ENCODE results near the gene NOX3. TPM values are rescaled to one million over a fixed set of nuclear protein-coding genes. Genes with fewer than 3 reads are reported as not detected.

NOX3 gene
- total and polyA plus RNA-seq, 2 donors (not counting 1 experiment from before 2014, with no cell fraction given) = not detected

DNA sequence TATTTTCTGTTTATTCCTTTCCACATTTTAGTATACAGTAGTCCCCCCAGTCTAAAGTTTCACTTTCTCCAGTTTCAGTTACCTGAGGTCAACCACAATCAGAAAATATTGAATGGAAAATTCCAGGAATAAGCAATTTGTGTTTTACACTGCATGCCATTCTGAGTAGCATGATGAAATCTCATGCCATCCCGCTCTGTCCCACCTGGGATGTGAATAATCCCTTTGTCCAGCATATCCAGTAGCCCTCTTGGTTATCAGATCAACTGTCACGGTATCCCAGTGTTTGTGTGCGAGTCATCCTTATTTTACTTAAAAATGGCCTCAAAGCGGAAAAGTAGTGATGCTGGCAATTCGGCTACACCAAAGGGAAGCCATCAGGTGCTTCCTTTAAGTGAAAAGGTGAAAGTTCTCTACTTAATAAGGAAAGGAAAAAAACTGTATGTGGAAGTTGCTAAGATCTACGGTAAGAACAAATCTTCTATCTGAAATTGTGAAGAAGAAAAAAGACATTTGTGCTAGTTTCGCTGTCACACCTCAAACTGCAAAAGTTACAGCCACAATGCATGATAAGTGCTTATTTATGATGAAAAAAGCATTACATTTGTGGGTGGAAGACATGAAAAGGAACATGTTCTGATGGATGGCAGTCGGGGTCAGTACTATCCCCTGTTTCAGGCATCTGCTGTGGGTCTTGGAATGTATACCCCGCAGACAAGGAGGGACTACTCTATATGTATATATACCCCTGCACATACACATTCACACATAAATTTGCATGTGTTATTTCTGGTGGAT is 11.3 kb downstream of the NOX3 start:
- ChIA-PET POLR2A (no interaction called here), CTCF (no interaction called here)
- intact Hi-C loops (cut with micrococcal nuclease) = no loop called here

DNA sequence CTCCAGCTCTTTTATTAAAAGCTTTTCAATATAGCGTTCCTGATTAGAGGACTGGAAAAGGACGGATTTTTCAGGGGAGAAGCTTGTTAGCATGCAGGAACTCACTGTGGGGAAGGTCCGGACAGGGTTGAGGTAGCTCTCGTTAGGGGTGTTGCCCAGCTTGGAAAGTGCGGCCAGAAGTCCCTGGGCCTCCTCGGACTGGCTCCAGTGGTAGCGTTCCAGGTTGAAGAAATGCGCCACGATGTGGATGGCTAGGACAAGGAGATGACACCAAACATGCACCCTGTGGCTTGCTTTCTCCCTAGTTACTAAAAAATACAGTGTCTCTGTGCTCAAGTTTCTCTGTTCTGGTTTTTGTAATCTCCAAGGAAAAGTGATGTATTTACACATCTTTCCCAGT is 12.5 kb downstream of the NOX3 start:
- H2AFZ ChIP-seq (ENCODE audit: insufficient read depth, low read depth, low read length, poor library complexity, severe bottlenecking) = no peak overlapping the region
- POLR2A ChIA-PET = no interaction called here

More for the DNA sequence above, 11.3 kb downstream of the NOX3 start:
- peaks cover 0 to 3% (median 0%) of the 10 kb centered on the region in 4 experiments for H3K27me3 ChIP-seq (replicated peaks in 1 of 4; ENCODE audit: control extremely low read depth in 1 of 4, control insufficient read depth in 3 of 4, insufficient read depth in 4 of 4, low read length in 3 of 4)
- H3K4me1 Mint-ChIP-seq = peaks cover 10% of the 10 kb centered on the region
- 100% methylated on average over 3 of the region's 9 CpGs for WGBS (ENCODE audit: insufficient coverage)
- no peaks in the 10 kb centered on the region for H3K79me2 ChIP-seq (ENCODE audit: control insufficient read depth, insufficient read depth, low read length)
- peaks cover 15% of the 10 kb centered on the region for H3K27me3 Mint-ChIP-seq
- no peak overlapping the region for H3K4me3 Mint-ChIP-seq
- H3K4me2 ChIP-seq (replicated peaks; ENCODE audit: low read depth, low read length, poor library complexity, severe bottlenecking) = no peak overlapping the region
- H4K20me1 ChIP-seq (ENCODE audit: control insufficient read depth, insufficient read depth, low read length, poor library complexity, severe bottlenecking) = no peaks in the 10 kb centered on the region
- H3K36me3 ChIP-seq (replicated peaks in 1 of 2; ENCODE audit: control extremely low read depth in 1 of 2, control insufficient read depth in 1 of 2, extremely low read depth in 1 of 2, insufficient read depth in 2 of 2, low read length in 1 of 2) = no peaks in the 10 kb centered on the region
- H3K27ac ChIP-seq (ENCODE audit: low read length in 2 of 2) = no peak overlapping the region
- no peak for TF ChIP-seq EZH2 (IDR thresholded peaks at IDR 0.05; ENCODE audit: borderline replicate concordance, insufficient read depth, low read depth, low read length, poor library complexity, severe bottlenecking)
- TF ChIP-seq, protein P1, sequence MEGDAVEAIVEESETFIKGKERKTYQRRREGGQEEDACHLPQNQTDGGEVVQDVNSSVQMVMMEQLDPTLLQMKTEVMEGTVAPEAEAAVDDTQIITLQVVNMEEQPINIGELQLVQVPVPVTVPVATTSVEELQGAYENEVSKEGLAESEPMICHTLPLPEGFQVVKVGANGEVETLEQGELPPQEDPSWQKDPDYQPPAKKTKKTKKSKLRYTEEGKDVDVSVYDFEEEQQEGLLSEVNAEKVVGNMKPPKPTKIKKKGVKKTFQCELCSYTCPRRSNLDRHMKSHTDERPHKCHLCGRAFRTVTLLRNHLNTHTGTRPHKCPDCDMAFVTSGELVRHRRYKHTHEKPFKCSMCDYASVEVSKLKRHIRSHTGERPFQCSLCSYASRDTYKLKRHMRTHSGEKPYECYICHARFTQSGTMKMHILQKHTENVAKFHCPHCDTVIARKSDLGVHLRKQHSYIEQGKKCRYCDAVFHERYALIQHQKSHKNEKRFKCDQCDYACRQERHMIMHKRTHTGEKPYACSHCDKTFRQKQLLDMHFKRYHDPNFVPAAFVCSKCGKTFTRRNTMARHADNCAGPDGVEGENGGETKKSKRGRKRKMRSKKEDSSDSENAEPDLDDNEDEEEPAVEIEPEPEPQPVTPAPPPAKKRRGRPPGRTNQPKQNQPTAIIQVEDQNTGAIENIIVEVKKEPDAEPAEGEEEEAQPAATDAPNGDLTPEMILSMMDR (IDR thresholded peaks at IDR 0.05) = no peak
- H3K9me3 Mint-ChIP-seq (ENCODE audit: insufficient read depth) = no peaks in the 10 kb centered on the region
- no peak overlapping the region for H3K27ac Mint-ChIP-seq
- H2AFZ ChIP-seq (ENCODE audit: insufficient read depth, low read depth, low read length, poor library complexity, severe bottlenecking) = no peak overlapping the region
- DNase-seq = no peak
- H3K9ac ChIP-seq (ENCODE audit: low read length) = no peak overlapping the region
- peaks cover 9% of the 10 kb centered on the region in 2 donors for H3K4me1 ChIP-seq (ENCODE audit: control insufficient read depth in 2 of 2, insufficient read depth in 2 of 2, low read length in 2 of 2)
- ATAC-seq (ENCODE audit: low read depth) = no peak
- H3K9me3 ChIP-seq (ENCODE audit: control extremely low read depth in 1 of 3, control insufficient read depth in 2 of 3, insufficient read depth in 1 of 3, low read length in 2 of 3) = no peaks in the 10 kb centered on the region
- H3K4me3 ChIP-seq (ENCODE audit: control extremely low read depth in 1 of 5, extremely low read depth in 1 of 5, insufficient read depth in 1 of 5, low read depth in 2 of 5, low read length in 4 of 5) = no peak overlapping the region

More for the DNA sequence above, 12.5 kb downstream of the NOX3 start:
- TF ChIP-seq EZH2 (IDR thresholded peaks at IDR 0.05; ENCODE audit: borderline replicate concordance, insufficient read depth, low read depth, low read length, poor library complexity, severe bottlenecking) = no peak
- TF ChIP-seq, protein P1 (IDR thresholded peaks at IDR 0.05) = no peak
- intact Hi-C loops (cut with micrococcal nuclease) = no loop called here
- DNase-seq (no peak), ATAC-seq (ENCODE audit: low read depth) (no peak)
- H3K9me3 ChIP-seq (ENCODE audit: control extremely low read depth in 1 of 3, control insufficient read depth in 2 of 3, insufficient read depth in 1 of 3, low read length in 2 of 3) = no peaks in the 10 kb centered on the region
- Mint-ChIP-seq H3K27ac (no peak overlapping the region), H3K27me3 (peaks cover 12% of the 10 kb centered on the region), H3K9me3 (ENCODE audit: insufficient read depth) (no peaks in the 10 kb centered on the region), H3K4me1 (peaks cover 18% of the 10 kb centered on the region), H3K4me3 (no peak overlapping the region)
- H4K20me1 ChIP-seq (ENCODE audit: control insufficient read depth, insufficient read depth, low read length, poor library complexity, severe bottlenecking) = no peaks in the 10 kb centered on the region
- no peak overlapping the region for H3K27ac ChIP-seq (ENCODE audit: low read length in 2 of 2)
- H3K9ac ChIP-seq (ENCODE audit: low read length) = no peak overlapping the region
- no peak overlapping the region for H3K4me3 ChIP-seq (ENCODE audit: control extremely low read depth in 1 of 5, extremely low read depth in 1 of 5, insufficient read depth in 1 of 5, low read depth in 2 of 5, low read length in 4 of 5)
- no peaks in the 10 kb centered on the region for H3K79me2 ChIP-seq (ENCODE audit: control insufficient read depth, insufficient read depth, low read length)
- H3K4me1 ChIP-seq (ENCODE audit: control insufficient read depth in 2 of 2, insufficient read depth in 2 of 2, low read length in 2 of 2) = peaks cover 14 to 16% of the 10 kb centered on the region in 2 donors
- WGBS (ENCODE audit: insufficient coverage) = 98% methylated on average over 8 of the region's 9 CpGs
- H3K36me3 ChIP-seq (replicated peaks in 1 of 2; ENCODE audit: control extremely low read depth in 1 of 2, control insufficient read depth in 1 of 2, extremely low read depth in 1 of 2, insufficient read depth in 2 of 2, low read length in 1 of 2) = no peaks in the 10 kb centered on the region
- H3K27me3 ChIP-seq (replicated peaks in 1 of 4; ENCODE audit: control extremely low read depth in 1 of 4, control insufficient read depth in 3 of 4, insufficient read depth in 4 of 4, low read length in 3 of 4) = peaks cover 0 to 3% (median 0%) of the 10 kb centered on the region in 4 experiments
- no peak overlapping the region for H3K4me2 ChIP-seq (replicated peaks; ENCODE audit: low read depth, low read length, poor library complexity, severe bottlenecking)
- CTCF ChIA-PET = no interaction called here

Measured in B cell (primary cell).